Bronchial epithelial cell (primary cell): Measurements from ENCODE around the gene DLD. TPM values are rescaled to one million over a fixed set of nuclear protein-coding genes. Genes with fewer than 3 reads are reported as not detected.

Experiments used
- DNase-seq: peaks from one replicate; pipeline ENCODE4 v3.0.0-alpha.2; 2010; ENCODE audit warnings: low read depth
- FAIRE-seq: peaks from 2 replicates; lab custom pipeline; 2011; peaks lifted over from hg19 to GRCh38; lab: Jason Lieb, UNC
- H3K27me3 ChIP-seq: 2 replicates; pipeline ENCODE4 v1.5.1; 2011; ENCODE audit warnings: low read length; ENCODE audit not compliant: control insufficient read depth, insufficient read depth
- H3K36me3 ChIP-seq: 2 replicates; pipeline ENCODE4 v1.5.1; 2011; ENCODE audit warnings: low read length; ENCODE audit not compliant: control insufficient read depth, insufficient read depth
- H3K4me3 ChIP-seq: 2 replicates; pipeline ENCODE4 v1.5.1; 2011; ENCODE audit warnings: mild to moderate bottlenecking, low read depth, low read length, control low read depth
- total RNA-seq: library from RNA; depleted of rRNA; stranded (reverse); fragments of >200 nt; gene quantifications from 2 replicates; pipeline ENCODE4 v1.2.1, GENCODE V29; 2014
- TF ChIP-seq, protein P1 (sequence below): IDR thresholded peaks from 2 replicates; pipeline ENCODE4 v1.5.1; 2011; ENCODE audit warnings: mild to moderate bottlenecking, moderate library complexity, low read length, control low read depth, inconsistent platforms; ENCODE audit not compliant: insufficient read depth, severe bottlenecking

The DLD gene
- total RNA-seq, 1 donor from 2014 or later = 43.7 TPM

DNA sequence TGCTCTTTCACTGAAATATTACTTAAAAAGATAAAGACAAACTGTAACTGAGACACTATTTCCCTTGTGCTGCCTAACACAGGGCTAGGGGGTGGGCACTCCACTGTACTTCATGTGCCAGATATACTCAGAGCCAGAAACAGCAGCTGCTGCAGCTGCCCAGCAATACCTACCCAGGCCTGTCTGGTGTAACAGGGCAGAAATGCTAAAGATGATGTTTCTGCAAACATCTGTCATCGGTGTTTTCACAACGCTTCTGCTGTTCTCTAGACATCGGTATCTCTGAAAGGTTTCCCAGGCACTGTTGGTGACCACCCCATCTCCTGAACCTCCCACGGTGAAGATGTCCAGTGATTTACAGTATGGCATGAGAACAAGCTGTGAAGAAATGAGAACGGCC is 69.3 kb downstream of the DLD start:
- H3K4me3 ChIP-seq = no peak overlapping the region
- TF ChIP-seq, protein P1, sequence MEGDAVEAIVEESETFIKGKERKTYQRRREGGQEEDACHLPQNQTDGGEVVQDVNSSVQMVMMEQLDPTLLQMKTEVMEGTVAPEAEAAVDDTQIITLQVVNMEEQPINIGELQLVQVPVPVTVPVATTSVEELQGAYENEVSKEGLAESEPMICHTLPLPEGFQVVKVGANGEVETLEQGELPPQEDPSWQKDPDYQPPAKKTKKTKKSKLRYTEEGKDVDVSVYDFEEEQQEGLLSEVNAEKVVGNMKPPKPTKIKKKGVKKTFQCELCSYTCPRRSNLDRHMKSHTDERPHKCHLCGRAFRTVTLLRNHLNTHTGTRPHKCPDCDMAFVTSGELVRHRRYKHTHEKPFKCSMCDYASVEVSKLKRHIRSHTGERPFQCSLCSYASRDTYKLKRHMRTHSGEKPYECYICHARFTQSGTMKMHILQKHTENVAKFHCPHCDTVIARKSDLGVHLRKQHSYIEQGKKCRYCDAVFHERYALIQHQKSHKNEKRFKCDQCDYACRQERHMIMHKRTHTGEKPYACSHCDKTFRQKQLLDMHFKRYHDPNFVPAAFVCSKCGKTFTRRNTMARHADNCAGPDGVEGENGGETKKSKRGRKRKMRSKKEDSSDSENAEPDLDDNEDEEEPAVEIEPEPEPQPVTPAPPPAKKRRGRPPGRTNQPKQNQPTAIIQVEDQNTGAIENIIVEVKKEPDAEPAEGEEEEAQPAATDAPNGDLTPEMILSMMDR = no peak
- DNase-seq = no peak
- FAIRE-seq = no peak
- no peaks in the 10 kb centered on the region for H3K27me3 ChIP-seq
- H3K36me3 ChIP-seq = peaks cover 21% of the 10 kb centered on the region

DNA sequence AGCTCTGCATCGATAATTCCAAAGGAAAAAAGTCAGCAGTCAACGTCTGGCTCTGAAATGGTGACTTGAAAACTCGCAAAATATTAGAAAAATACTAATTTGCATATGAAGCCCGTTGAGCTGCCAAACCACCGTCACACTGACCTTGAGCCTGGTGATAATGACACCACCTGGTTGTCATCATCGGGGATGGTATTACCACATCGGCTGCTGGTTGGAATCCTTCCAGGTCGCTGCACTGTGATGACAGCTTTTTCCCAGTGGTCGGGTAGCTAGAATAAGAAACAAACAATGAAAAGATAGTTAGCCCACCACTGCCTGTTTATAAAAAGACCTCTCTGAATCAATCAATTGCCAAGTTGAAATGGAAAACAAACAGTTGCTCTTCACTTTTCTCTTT is 70.4 kb downstream of the DLD start:
- TF ChIP-seq, protein P1 = no peak
- FAIRE-seq (no peak), DNase-seq (no peak)
- Histone ChIP-seq H3K27me3 (no peaks in the 10 kb centered on the region), H3K36me3 (peaks cover 17% of the 10 kb centered on the region), H3K4me3 (no peak overlapping the region)

DNA sequence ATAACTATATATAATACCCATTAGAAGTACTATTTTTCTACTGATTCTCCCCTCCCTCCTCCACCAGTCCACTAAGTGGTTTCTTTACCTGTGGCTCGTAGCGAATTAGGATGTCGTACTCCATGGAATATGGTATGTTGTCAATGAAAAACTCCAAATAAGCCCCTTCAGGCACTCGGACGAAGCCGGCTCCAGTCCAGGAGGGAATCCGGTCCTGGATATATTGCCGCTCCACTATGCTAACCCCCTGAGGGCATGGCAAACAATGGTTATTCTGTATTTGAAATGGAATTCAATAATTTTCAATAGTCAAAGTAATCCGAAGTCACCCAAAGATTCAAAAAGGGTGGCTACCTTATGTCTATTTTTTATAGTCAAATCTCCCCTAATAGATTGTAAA is 71.8 kb downstream of the DLD start:
- no peak for FAIRE-seq
- no peaks in the 10 kb centered on the region for H3K27me3 ChIP-seq
- no peak for DNase-seq

DNA sequence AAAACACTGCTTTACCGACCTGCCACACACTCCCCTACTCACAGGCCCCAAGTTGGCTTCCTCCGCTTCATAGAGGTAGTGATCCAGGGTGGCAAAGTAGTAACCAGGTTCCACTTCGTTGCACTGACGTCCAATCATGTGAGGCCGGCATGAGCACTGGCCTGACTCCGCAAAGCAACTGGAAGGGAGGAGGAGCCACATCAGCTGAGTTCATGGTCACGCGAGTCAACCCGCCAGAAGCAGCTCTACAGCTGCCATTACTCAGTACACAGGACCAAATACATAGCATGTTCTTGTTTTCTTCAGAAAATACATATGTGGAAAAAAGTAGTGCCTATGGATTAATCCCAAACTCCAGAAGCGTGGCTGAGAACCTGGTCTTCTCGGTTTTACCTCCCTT is 73.5 kb downstream of the DLD start:
- no peak for FAIRE-seq

More for the DNA sequence above, 71.8 kb downstream of the DLD start:
- Histone ChIP-seq H3K36me3 (peaks cover 16% of the 10 kb centered on the region), H3K4me3 (no peak overlapping the region)
- TF ChIP-seq, protein P1 = no peak

DNA sequence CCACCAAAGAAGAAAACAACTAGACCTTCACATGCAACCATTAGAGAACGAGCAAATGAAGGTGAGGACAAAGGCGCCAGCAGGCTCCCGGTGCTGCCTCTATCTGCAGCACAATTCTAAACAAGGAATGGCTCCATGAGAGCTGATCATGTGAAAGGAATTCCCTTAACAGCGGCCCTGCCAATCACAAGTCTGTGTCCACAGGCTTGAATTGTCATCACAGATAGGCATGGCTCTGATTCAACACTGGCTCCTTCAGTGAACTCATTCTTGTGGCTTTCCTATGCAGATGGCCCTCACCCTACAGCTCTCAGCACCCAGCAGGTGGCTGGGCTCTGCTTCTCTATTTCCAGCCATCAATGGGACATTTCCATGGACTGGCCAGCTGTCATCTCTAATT is 75.7 kb downstream of the DLD start:
- no peak for FAIRE-seq
- Histone ChIP-seq H3K36me3 (peaks cover 7% of the 10 kb centered on the region), H3K27me3 (no peaks in the 10 kb centered on the region), H3K4me3 (no peak overlapping the region)
- TF ChIP-seq, protein P1 = peak; percentile 16
- peak; percentile 77 for DNase-seq

More for the DNA sequence above, 73.5 kb downstream of the DLD start:
- DNase-seq = no peak
- H3K36me3 ChIP-seq = peaks cover 12% of the 10 kb centered on the region
- H3K27me3 ChIP-seq = no peaks in the 10 kb centered on the region
- no peak overlapping the region for H3K4me3 ChIP-seq
- TF ChIP-seq, protein P1 = no peak

DNA sequence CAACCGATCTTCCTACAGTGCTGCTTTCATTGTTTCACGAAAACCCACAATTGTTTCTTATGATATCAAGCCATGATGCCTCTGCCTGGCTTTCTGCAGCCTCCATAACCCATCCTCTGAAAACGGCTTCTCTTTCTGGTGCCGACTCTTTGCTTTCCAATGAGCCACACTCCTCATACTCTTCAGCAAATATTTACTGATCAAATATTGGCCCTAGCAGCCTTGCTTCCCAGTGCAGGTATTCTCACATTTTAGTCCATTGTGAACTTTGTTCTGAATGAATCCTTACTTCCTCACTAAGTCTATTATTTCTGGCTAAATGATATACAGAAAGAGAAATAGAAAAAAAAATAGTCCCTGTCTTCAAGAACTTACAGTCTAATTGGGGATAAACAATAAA is 76.4 kb downstream of the DLD start:
- H3K36me3 ChIP-seq = peaks cover 4% of the 10 kb centered on the region
- DNase-seq (no peak), FAIRE-seq (no peak)
- TF ChIP-seq, protein P1 = no peak
- H3K27me3 ChIP-seq = no peaks in the 10 kb centered on the region
- no peak overlapping the region for H3K4me3 ChIP-seq
